ENCODE data around the gene CYP27B1. TPM values are rescaled to one million over a fixed set of nuclear protein-coding genes. Genes with fewer than 3 reads are reported as not detected.

Gene CYP27B1
- total RNA-seq, 6 donors from 2014 or later: 0.98 to 5.2 (median 2.5) TPM; not detected in 1

GRCh38 chr12:57764662-57765002 is 2.2 kb downstream of the CYP27B1 start:
- peaks cover 0 to 24% (median 19%) of the 10 kb centered on the region in 4 donors for H3K27me3 ChIP-seq
- ATAC-seq (ENCODE audit: low FRiP score in 2 of 2): peak; percentile 1 to 48
- no peak overlapping the region for H3K27ac ChIP-seq
- peaks cover 26 to 34% (median 31%) of the 10 kb centered on the region in 4 donors for H3K4me1 ChIP-seq
- 15 to 25% methylated on average over 8 to 16 of the region's 17 CpGs for WGBS, 2 donors
- peak in 1 of 2 donors; percentile 52 for DNase-seq
- TF ChIP-seq CTCF (IDR thresholded peaks at IDR 0.05): no peak
- TF ChIP-seq POLR2A (IDR thresholded peaks at IDR 0.05): no peak
- no peak for TF ChIP-seq POLR2AphosphoS5 (IDR thresholded peaks at IDR 0.05)
- TF ChIP-seq EP300 (IDR thresholded peaks at IDR 0.05): no peak
- peak overlapping the region in 3 of 4 donors; percentile 42 to 56 (median 51) for H3K4me3 ChIP-seq
- H3K36me3 ChIP-seq: peaks cover 0 to 10% (median 5%) of the 10 kb centered on the region in 4 donors
- no peaks in the 10 kb centered on the region for H3K9me3 ChIP-seq

- WGBS, 2 donors: 65 to 80% methylated on average over 6 of the region's 6 CpGs
- ATAC-seq (ENCODE audit: low FRiP score in 2 of 2): no peak
- H3K36me3 ChIP-seq: peaks cover 0 to 8% (median 3%) of the 10 kb centered on the region in 4 donors
Measured at GRCh38 chr12:57763881-57764661, 2.8 kb downstream of the CYP27B1 start.

GRCh38 chr12:57762463-57762862 is 4.4 kb downstream of the CYP27B1 start:
- no peak overlapping the region for H3K4me3 ChIP-seq
- H3K27me3 ChIP-seq: peaks cover 0 to 24% (median 19%) of the 10 kb centered on the region in 4 donors
- ATAC-seq (ENCODE audit: low FRiP score in 2 of 2): no peak
- no peaks in the 10 kb centered on the region for H3K9me3 ChIP-seq
- H3K27ac ChIP-seq: no peak overlapping the region
- no peak for DNase-seq
- H3K4me1 ChIP-seq: peaks cover 26 to 34% (median 31%) of the 10 kb centered on the region in 4 donors
- peaks cover 0 to 16% (median 12%) of the 10 kb centered on the region in 4 donors for H3K36me3 ChIP-seq
- WGBS, 2 donors: 87 to 92% methylated on average over 2 of the region's 2 CpGs
- no peak for TF ChIP-seq POLR2AphosphoS5 (IDR thresholded peaks at IDR 0.05)
- no peak for TF ChIP-seq EP300 (IDR thresholded peaks at IDR 0.05)
- TF ChIP-seq POLR2A (IDR thresholded peaks at IDR 0.05): no peak
- TF ChIP-seq CTCF (IDR thresholded peaks at IDR 0.05): no peak

More at GRCh38 chr12:57763881-57764661, 2.8 kb downstream of the CYP27B1 start:
- no peak for DNase-seq
- peaks cover 0 to 24% (median 19%) of the 10 kb centered on the region in 4 donors for H3K27me3 ChIP-seq
- H3K27ac ChIP-seq: no peak overlapping the region
- TF ChIP-seq POLR2A (IDR thresholded peaks at IDR 0.05) (no peak), CTCF (IDR thresholded peaks at IDR 0.05) (no peak), POLR2AphosphoS5 (IDR thresholded peaks at IDR 0.05) (no peak), EP300 (IDR thresholded peaks at IDR 0.05) (no peak)
- H3K4me3 ChIP-seq: peak overlapping the region in 3 of 4 donors; percentile 42 to 56 (median 51)
- peaks cover 26 to 34% (median 31%) of the 10 kb centered on the region in 4 donors for H3K4me1 ChIP-seq
- H3K9me3 ChIP-seq: no peaks in the 10 kb centered on the region

- peaks cover 22 to 31% (median 29%) of the 10 kb centered on the region in 4 donors for H3K4me1 ChIP-seq
- DNase-seq (no peak), ATAC-seq (ENCODE audit: low FRiP score in 2 of 2) (no peak)
- H3K4me3 ChIP-seq: no peak overlapping the region
- TF ChIP-seq EP300 (IDR thresholded peaks at IDR 0.05): no peak
- no peak for TF ChIP-seq POLR2AphosphoS5 (IDR thresholded peaks at IDR 0.05)
- no peak for TF ChIP-seq CTCF (IDR thresholded peaks at IDR 0.05)
- no peak for TF ChIP-seq POLR2A (IDR thresholded peaks at IDR 0.05)
- no peak overlapping the region for H3K27ac ChIP-seq
- no peaks in the 10 kb centered on the region for H3K9me3 ChIP-seq
- H3K36me3 ChIP-seq: peaks cover 0 to 16% (median 12%) of the 10 kb centered on the region in 4 donors
- WGBS, 2 donors: 94 to 100% methylated on average over 4 of the region's 4 CpGs
- peaks cover 0 to 24% (median 16%) of the 10 kb centered on the region in 4 donors for H3K27me3 ChIP-seq
Measured at GRCh38 chr12:57761391-57761998, 5.4 kb downstream of the CYP27B1 start.

All from upper lobe of left lung (tissue), 6 donors.